HT1080 (cell line): Measurements from ENCODE around the gene SPINK1. TPM values are rescaled to one million over a fixed set of nuclear protein-coding genes. Genes with fewer than 3 reads are reported as not detected.
"Not testable (repeated sequence)": the region's sequence is repeated elsewhere in the genome, so short reads cannot be mapped to it uniquely, and the experiment has no call there.

Experiments used
- DNase-seq: peaks from one replicate; pipeline ENCODE4 v3.0.0-alpha.2; 2015; ENCODE audit warnings: low read depth
- total RNA-seq: library from RNA; depleted of rRNA; stranded (reverse); fragments of >200 nt; shearing (Covaris generic); gene quantifications from 2 replicates; pipeline ENCODE4 v1.2.3, GENCODE V29; 2014

The SPINK1 gene
- total RNA-seq, 1 experiment from 2014 or later: not detected

- peak; percentile 17 for DNase-seq
Measured at GRCh38 chr5:147809830-147810666, 21.4 kb downstream of the SPINK1 start.

- no peak for DNase-seq
Measured at GRCh38 chr5:147805030-147805454, 26.4 kb downstream of the SPINK1 start.

GRCh38 chr5:147804334-147804733 lies 27.1 kb downstream of the SPINK1 start:
- DNase-seq: no peak

DNA sequence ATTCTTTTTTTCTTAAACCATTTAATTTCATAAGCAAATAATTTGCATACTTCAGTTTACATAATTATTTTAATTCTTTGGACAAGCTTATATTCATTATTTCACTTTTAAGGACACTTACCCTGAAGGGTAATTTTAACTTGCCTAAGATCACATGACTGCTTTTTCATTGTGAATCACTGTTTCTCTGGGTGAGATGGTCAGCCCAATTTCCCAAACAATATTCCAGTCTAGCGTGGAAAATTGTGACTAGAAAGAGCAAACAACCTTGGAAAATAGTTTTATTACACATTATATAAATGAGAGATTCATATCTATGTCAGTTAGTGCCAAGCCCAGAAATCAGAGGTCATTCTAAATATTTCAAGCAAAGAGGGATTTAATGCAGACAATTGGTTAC lies 27.5 kb downstream of the SPINK1 start:
- DNase-seq: no peak

DNA sequence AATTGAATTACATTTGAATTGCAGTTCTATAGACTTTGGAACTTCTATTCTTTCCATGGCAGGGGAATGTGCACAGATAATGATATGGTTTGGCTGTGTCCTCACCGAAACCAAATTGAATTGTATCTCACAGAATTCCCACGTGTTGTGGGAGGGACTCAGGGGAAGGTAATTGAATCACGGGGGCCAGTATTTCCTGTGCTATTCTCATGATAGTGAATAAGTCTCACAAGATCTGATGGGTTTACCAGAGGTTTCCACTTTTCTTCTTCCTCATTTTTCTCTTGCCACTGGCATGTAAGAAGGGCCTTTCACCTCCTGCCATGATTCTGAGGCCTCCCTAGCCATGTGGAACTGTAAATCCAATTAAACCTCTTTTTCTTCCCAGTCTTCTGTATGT lies 28.3 kb downstream of the SPINK1 start:
- DNase-seq: not testable (repeated sequence)

DNA sequence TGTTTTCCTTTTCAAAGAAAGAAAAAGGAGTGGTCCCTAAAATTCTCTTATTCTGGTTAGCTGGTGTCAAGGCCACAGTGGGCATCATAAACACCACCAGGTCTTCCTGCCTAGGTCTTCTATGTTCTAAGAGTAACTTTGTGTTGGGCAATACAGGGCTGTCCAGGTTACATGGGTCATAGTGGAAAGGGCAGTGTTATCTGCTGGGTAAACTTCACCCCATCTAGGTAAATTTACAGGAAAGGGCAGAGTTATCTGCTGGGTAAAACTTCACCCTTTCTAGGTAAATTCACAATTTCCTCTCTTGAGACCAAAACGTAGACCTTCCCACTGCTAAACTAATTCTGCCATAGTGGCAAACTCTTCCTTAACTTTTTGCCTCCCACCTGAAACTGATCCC lies 30.0 kb downstream of the SPINK1 start:
- DNase-seq: no peak

DNA sequence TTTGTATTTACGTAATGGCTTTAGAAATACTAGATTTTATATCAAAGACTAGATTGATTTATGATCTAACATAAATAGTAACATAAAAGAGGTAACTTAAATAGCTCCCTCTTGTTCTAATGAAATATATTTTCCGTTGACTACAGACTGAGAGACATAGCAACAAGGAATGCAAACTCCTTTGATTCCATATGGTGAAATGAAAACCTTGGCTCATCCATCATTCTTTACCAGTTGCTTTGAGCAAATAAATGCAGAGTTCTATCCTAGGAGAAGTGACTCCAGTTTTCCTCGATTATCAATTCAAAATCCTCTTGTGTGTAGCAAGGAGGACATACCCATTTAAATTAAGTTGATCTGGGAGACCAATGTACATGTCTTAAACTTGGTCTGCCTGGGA lies 31.0 kb downstream of the SPINK1 start:
- DNase-seq: no peak

GRCh38 chr5:147796556-147797308 lies 34.7 kb downstream of the SPINK1 start:
- no peak for DNase-seq

DNA sequence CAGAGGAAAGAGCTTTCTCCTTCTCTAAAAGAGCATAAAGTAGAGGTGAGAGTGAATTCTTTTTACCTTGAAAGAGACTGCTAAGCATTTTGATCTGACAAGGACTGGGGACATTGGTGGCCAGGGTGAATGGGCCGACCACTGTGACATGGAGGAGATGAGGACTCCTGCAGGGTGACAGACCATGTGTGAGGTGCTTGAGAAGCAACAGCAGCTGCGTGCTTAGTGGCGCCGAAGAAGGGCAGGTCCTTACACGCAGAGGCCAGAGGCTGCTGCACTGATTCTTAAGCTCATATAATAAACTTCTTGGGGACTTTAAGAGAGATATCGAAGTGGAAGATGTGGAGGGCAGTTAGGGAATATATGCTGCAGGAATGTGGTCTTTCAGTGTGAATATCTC lies 40.3 kb downstream of the SPINK1 start:
- DNase-seq: no peak

DNA sequence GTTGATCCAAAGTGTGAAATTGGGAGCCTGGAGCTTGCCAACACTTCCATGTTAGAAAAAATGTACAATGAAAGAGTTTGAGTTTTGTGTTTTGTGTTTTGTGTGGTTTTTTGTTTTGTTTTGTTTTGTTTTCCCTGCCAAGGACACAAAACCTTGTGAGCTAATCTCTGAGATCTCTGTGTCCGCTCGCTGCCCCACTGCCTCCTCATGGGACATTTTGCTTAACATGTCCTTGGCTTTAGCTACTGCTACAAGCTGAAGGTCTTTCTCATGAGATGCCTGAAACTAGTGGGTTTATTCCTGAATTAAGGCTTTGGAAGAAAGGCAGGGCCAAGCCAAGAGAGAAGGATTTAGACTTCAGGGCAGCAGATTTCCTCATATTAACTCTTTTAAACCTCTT lies 41.7 kb downstream of the SPINK1 start:
- no peak for DNase-seq

DNA sequence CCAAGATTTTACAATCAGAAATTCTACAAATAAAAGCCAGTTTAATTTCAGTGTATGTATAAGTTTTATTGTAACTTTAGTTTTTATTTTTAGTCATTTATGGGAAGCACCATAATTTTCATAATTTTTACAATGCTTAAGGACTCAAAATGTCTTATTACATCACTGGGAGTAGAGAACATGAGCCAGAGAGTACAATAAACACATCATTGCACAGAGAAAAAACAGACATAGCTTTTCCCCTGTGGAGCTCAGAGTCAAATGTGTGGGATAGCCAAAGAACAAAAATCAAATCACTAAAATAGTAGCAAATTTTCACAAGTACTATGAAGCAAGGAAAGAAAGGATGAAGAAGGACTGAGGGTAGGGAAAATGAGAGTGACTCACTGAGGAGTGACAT lies 43.4 kb downstream of the SPINK1 start:
- no peak for DNase-seq

GRCh38 chr5:147786142-147786541 lies 45.3 kb downstream of the SPINK1 start:
- no peak for DNase-seq

- no peak for DNase-seq
Measured at GRCh38 chr5:147784146-147784987, 47.1 kb downstream of the SPINK1 start.

- peak; percentile 77 for DNase-seq
Measured at GRCh38 chr5:147782110-147783028, 49.1 kb downstream of the SPINK1 start, which contains the start of gene JAKMIP2. JAKMIP2 (minus strand) TSS chr5:147782728; CDS start chr5:147671806, 110,922 bp downstream.

DNA sequence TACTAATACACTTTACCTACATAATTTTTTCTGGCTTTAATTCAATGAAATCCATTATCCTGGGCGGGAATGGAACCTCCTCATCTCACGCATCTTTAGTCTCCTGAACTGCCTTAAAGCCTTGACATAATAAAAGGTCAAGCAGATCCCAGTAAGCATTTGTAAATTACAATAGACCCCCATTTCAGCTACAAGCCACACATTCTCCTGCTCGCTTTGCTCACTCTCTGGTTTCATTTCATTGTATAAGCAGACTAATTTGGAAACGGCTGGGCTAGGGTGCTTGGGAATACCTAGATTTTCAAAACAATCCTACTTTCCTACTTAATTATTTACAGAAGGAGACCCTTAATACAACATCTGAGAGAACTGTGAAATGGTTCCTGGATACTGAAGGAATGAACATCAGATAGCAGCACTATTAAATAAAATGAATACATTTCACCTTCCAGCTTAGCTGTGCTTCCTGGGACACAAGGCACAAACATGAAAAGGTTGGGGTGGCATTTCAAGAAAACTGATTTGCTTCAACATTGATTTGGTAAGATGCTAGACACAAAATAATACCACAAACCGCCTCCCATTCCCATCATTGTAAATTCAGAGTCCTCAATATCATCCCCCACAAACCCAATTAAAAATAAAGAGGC lies 50.4 kb downstream of the SPINK1 start:
- DNase-seq: no peak

- no peak for DNase-seq
Measured at GRCh38 chr5:147779694-147780093, 51.8 kb downstream of the SPINK1 start.

DNA sequence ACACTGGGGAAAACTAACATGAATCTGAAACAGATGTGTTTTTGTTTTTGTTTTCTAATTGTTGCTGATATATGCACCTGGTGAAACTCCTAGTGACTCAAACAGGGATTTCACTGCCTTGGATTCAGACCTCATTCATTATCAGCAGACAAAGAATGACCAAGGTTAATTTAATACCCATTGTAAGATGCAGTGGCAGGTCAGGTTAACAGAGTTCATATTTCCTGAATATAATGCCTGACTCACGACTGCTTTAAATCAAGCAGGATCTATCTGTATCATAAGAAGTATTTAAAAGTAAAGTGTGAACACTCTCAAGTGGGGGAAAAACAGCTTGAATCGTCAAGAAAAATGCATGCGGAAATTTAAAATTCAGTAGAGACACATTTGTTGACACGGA lies 54.5 kb downstream of the SPINK1 start:
- no peak for DNase-seq
